Fibroblast of lung (primary cell): ENCODE measurements around the gene RHOJ.

Experiments
- CTCF ChIP-seq, 2 donors: IDR thresholded peaks in 1 of 2; conservative IDR thresholded peaks in 1 of 2; 1 replicate in 1 of 2; 2 replicates in 1 of 2; pipeline ENCODE4 v1.5.1; 2011 to 2012; ENCODE audit warnings: low read length in 2 of 2, control low read depth in 1 of 2, inconsistent platforms in 1 of 2, low read depth in 1 of 2, mild to moderate bottlenecking in 1 of 2
- EZH2 ChIP-seq: IDR thresholded peaks from 2 replicates; pipeline ENCODE4 v1.5.1; 2012; ENCODE audit warnings: low read length, control low read depth, mild to moderate bottlenecking; ENCODE audit errors: missing control alignments

GRCh38 chr14:63237791-63238190, 33.5 kb downstream of the RHOJ start:
- no peak for TF ChIP-seq CTCF (conservative IDR thresholded peaks at IDR 0.05 in 1 of 2, IDR thresholded peaks at IDR 0.05 in 1 of 2; ENCODE audit: low read depth in 1 of 2, low read length in 2 of 2)
- no peak for TF ChIP-seq EZH2
